DMS114 treated with DMSO at 0.1 percent for 48 hours (cell line): Measurements from ENCODE around the gene PRAMEF12.
"Not testable (repeated sequence)": the region's sequence is repeated elsewhere in the genome, so short reads cannot be mapped to it uniquely, and the experiment has no call there.

Source experiments
- DNase-seq: peaks from one replicate; lab custom pipeline; 2025; ENCODE audit not compliant: unreplicated experiment; lab: John Stamatoyannopoulos, UW

Gene PRAMEF12

DNA sequence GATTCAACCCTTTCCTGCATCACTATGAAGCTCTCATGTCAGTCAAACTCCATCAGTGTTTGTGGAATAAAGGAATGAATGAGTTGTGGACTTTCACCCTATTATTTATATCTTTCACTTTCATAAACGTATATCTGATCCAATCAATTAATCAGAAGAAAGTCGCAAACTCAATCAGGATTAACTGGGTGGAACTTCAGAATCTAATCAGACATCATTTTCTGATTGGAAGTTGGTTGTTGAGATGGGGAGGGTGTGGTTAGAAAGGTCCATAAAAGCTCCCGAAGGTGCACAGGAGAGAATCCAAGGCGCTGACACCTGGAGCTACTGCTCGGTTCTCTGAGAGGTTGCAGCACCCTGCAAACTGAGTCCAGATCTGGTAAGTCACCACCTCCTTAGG is at the start of gene PRAMEF12:
TSS of gene PRAMEF12 (plus strand) at position 301 of the 400 bp plus-strand sequence. CDS start 1,130 bp downstream, outside the sequence.
- DNase-seq, result no peak

GRCh38 chr1:12728391-12728790 is 45.1 kb upstream of the PRAMEF12 start:
- DNase-seq, result no peak

DNA sequence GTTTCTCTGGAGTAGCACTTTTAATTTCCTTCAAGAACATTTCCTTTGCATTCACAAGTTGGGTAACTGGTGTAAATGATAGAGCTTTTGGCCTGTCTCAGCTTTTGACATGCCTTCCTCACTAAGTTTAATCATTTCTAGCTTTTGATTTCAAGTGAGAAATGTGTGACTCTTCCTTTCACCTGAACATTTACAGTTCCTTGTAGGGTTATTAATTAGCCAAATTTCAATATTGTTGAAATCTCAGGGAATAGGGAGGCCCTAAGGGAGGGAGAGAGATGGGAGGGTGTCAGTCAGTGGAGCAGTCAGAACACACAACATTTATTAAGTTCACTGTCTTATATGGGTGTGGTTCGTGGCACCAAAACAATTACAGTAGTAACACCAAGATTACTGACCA is 43.4 kb upstream of the PRAMEF12 start:
- no peak for DNase-seq

GRCh38 chr1:12731084-12731483 is 42.5 kb upstream of the PRAMEF12 start:
- DNase-seq, result not testable (repeated sequence)

GRCh38 chr1:12734651-12735050 is 38.9 kb upstream of the PRAMEF12 start:
- no peak for DNase-seq

DNA sequence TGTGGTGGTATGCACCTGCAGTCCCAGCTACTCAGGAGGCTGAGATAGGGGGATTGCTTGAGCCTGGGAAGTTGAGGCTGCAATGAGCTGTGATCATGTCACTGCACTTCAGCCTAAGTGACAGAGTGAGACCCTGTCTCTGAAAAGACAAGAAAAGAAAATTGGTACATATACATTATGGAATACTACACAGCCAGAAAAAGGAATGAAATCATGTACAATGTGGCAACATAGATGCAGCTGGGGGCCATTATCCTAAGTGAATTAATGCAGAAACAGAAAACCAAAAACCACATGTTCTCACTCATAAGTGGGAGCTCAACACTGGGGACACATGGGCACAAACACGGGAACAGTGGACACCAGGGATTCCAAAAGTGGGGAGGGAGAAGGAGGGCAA is 34.6 kb upstream of the PRAMEF12 start:
- DNase-seq, result no peak

- DNase-seq, result no peak
Observed at GRCh38 chr1:12739613-12740012, 33.9 kb upstream of the PRAMEF12 start.

DNA sequence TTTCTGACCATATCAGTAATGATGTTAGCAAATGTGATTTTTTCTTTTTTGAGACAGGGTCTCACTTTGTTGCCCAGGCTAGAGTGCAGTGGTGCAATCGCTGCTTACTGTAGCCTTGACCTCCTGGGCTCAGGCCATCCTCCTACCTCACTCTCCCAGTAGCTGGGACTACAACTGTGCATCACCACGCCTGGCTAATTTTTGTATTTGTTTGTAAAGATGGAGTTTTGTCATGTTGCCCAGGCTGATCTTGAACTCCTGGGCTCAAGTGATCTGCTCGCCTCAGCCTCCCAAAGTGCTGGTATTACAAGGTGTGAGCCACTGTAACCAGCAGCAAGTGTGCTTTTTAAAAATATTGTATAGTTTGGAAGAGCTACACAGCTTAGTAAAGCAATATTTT is 31.6 kb upstream of the PRAMEF12 start:
- DNase-seq, result no peak

- DNase-seq, result no peak
Observed at GRCh38 chr1:12745126-12745991, 28.2 kb upstream of the PRAMEF12 start.

DNA sequence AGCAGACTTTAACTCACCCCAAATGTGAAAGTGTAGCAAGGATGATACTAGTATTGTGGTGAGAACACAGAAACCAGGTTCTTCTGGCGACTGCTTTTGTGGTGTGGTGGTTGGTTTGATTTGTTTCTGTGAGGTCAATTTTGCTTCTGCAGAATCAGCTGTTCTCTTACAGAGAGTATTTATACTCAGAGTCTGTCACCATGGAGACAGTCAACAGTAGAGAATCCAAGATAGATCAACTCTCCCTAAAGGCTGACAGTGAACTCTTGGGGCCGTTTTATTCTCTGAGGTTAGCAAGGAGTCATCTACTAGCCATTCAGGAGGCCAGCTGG is 27.6 kb upstream of the PRAMEF12 start, which contains the start of gene CFAP107:
TSS of gene CFAP107 (plus strand) at position 209 of the 332 bp plus-strand sequence. CDS start 231 bp downstream, outside the sequence.
- no peak for DNase-seq

DNA sequence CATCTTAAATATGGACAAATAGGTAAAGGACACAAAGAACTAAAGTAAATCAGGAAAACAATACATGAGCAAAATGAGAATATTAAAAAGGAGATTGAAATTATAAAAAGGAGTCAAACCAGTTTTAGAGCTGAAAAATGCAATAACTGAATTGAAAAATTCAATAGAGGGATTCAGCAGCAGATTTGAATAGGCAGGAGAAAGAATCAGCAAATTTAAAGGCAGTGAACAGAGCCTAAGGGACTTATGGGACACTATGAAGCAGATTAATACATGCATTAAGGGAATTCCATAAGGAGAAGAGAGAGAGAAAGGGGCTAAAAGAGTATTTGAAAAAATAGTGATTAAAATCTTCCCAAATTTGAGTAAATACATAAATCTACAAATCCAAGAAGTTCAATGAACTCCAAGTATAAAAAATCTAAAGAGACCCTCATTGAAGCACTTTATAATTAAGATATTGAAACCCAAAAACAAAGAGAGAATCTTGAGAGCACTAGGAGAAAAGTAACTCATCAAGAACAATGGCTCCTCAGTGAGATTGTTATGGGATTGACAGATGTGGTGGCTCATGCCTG is 24.7 kb upstream of the PRAMEF12 start:
- no peak for DNase-seq

GRCh38 chr1:12754738-12755137 is 18.8 kb upstream of the PRAMEF12 start:
- DNase-seq, result no peak

- DNase-seq, result no peak
Observed at GRCh38 chr1:12756273-12756672, 17.3 kb upstream of the PRAMEF12 start.

DNA sequence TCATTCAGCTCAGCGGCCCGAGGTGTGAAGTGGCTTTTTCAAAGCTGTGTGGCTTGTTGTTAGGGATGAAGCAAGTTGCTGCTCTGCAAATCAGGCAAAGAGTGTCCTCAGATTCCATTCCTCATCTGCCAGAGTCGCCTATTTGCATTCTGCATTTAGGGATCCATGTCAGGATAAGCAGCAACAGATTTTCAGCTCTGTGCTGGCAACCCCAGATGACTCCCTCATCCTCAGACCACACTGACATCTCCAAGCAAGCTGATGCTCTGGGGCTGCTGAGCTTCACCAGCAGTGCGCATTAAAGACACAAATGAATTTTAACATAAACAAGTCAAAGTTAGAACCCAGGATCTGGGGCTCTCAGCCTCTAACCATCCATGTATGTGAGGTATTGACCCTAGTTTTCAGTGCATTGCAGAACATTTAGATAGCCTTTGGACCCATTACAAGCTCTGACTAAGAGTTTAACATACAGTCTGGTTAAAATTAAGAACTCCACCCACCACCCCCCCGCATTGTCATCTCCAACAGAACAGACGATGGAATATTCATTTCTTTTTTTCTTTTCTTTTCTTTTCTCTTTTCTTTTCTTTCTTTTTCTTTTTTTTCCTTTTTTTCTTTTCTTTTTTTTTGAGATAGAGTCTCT is 16.6 kb upstream of the PRAMEF12 start:
- no peak for DNase-seq

DNA sequence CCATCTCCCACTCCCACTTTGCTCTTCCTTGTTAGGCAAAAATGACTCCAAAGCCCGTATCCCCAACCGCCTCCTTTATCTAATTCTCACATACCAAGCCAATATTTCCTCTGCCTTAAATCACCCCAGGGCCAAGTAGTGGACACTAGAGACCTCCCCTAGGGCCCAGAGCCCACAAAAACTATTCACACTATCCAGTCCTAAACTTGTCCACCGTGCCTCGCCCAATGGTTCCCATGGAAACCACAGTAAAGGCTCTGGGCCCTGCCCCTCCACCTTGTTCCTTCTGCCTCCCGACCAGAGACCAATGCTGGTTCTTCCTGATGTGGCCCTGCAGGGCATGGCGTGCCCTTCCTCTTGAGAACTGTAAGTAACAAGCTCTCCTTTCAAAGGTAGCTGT is 15.7 kb upstream of the PRAMEF12 start:
- DNase-seq, result no peak

GRCh38 chr1:12760256-12760795 is 13.2 kb upstream of the PRAMEF12 start:
- no peak for DNase-seq

DNA sequence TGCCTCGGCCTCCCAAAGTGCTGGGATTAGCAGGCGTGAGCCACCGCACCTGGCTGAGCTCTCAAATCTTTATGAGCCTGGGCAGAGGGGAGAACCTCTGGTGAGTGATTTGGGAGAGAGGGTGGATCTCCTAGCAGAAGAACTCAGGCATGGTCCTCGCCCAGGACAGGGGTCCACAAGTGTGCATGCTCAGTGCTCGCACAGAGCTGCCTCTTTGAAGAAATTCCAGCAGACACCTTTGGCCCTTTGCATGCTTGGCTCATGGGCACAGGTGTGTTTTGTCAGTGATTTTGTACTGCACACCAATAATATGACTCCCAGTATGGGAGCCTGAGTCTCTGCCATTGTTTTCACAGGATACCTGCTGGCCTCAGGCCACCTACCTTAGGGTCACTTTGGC is 11.8 kb upstream of the PRAMEF12 start:
- DNase-seq, result no peak

DNA sequence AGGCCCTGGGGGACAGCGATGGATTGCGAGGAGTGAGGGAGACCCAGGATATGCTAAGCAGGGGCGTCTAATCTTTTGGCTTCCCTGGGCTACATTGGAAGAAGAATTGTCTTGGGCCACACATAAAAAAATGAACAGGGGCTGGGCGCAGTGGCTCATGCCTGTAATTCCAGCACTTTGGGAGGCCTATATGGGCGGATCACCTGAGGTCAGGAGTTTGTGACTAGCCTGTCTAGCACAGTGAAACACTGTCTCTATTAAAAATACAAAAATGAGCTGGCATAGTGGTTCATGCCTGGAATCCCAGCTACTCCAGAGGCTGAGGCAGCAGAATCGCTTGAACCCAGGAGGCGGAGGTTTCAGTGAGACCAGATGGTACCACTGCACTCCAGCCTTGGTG is 10.8 kb upstream of the PRAMEF12 start:
- no peak for DNase-seq

GRCh38 chr1:12763479-12763878 is 10.1 kb upstream of the PRAMEF12 start:
- no peak for DNase-seq

DNA sequence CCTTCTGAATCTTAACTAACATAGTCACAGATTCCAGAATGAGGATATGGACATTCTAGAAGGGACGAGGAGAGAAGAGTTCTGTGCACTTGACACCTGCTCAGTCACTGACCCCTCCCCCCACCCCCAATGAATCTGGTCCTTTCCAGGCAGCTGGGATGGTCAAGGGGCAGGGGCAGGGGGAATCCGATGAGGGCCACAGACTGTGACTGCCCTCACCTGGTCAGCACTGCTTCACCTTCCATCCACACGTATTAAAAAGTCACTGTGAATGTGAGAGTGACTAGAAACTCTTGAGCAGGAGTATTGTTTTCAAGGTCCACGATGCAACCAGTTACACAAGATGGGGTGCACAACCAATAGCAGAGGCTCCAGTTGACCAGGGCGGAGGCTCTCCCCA is 9.5 kb upstream of the PRAMEF12 start:
- DNase-seq, result no peak

GRCh38 chr1:12769031-12769430 is 4.5 kb upstream of the PRAMEF12 start:
- DNase-seq, result no peak

- no peak for DNase-seq
Observed at GRCh38 chr1:12769976-12770505, 3.5 kb upstream of the PRAMEF12 start.
